PC-3 (cell line): ENCODE data around the gene MEI4. TPM values are rescaled to one million over a fixed set of nuclear protein-coding genes. Genes with fewer than 3 reads are reported as not detected.

ENCODE experiments used
- ATAC-seq: fragments of 200-7000 bp; cut with Tn5 transposase; 2 replicates; pipeline ENCODE4 v1.9.1; 2020; ENCODE audit warnings: mild to moderate bottlenecking, moderate library complexity
- BruUV-seq: library from RNA; stranded (reverse); fragments of 400-500 nt; replicated peaks from 2 replicates; lab custom pipeline; 2021; lab: Mats Ljungman, UMichigan
- CTCF ChIA-PET: fragments of 300-600 bp; sonication (Branson Sonifier 250); formaldehyde crosslinking; loops from one replicate; lab custom pipeline; 2022; ENCODE audit warnings: antibody characterized with exemption; lab: Charles Lee
- POLR2A ChIA-PET: fragments of 300-600 bp; sonication (Branson Sonifier 250); formaldehyde crosslinking; loops from one replicate; lab custom pipeline; 2022; ENCODE audit warnings: antibody characterized with exemption; ENCODE audit not compliant: unreplicated experiment; lab: Charles Lee
- DNase-seq: peaks from one replicate; pipeline ENCODE4 v3.0.0-alpha.2; 2015
- H2AFZ ChIP-seq: fragments of 300-600 bp; sonication (generic); 2 replicates; pipeline ENCODE4 v1.6.0; 2016; ENCODE audit warnings: antibody characterized with exemption, low read length
- H3F3A ChIP-seq: fragments of 300-600 bp; sonication (generic); one replicate; pipeline ENCODE4 v1.6.0; 2017; ENCODE audit warnings: antibody characterized with exemption, low read length, control low read depth, mild to moderate bottlenecking; ENCODE audit not compliant: unreplicated experiment
- H3K27ac ChIP-seq: fragments of 300-600 bp; sonication (generic); 2 replicates; pipeline ENCODE4 v1.5.1; 2016; ENCODE audit warnings: mild to moderate bottlenecking, low read length
- H3K27me3 ChIP-seq: fragments of 300-600 bp; sonication (generic); 2 replicates; pipeline ENCODE4 v1.6.1; 2016; ENCODE audit warnings: low read length, mixed read lengths
- H3K36me3 ChIP-seq: fragments of 300-600 bp; sonication (generic); 2 replicates; pipeline ENCODE4 v1.6.1; 2016; ENCODE audit warnings: low read depth, mixed run types, low read length, mixed read lengths
- H3K4me1 ChIP-seq: fragments of 300-600 bp; sonication (generic); 2 replicates; pipeline ENCODE4 v1.5.1; 2016; ENCODE audit warnings: low read length; ENCODE audit not compliant: insufficient read depth
- H3K4me2 ChIP-seq: fragments of 300-600 bp; sonication (generic); 2 replicates; pipeline ENCODE4 v1.6.0; 2016; ENCODE audit warnings: low read length
- H3K4me3 ChIP-seq: fragments of 300-600 bp; sonication (generic); 2 replicates; pipeline ENCODE4 v1.5.1; 2016; ENCODE audit warnings: mild to moderate bottlenecking, low read length, mixed read lengths
- H3K79me2 ChIP-seq: fragments of 300-600 bp; sonication (generic); 2 replicates; pipeline ENCODE4 v1.6.1; 2017; ENCODE audit warnings: low read length, mixed read lengths
- H3K9ac ChIP-seq: fragments of 300-600 bp; sonication (generic); 2 replicates; pipeline ENCODE4 v1.6.0; 2016; ENCODE audit warnings: mild to moderate bottlenecking, low read length
- H3K9me2 ChIP-seq: fragments of 300-600 bp; sonication (generic); replicated peaks from 2 replicates; pipeline ENCODE4 v1.6.1; 2016; ENCODE audit warnings: mixed run types, low read length, mixed read lengths
- H3K9me3 ChIP-seq: fragments of 300-600 bp; sonication (generic); 2 replicates; pipeline ENCODE4 v1.6.1; 2016; ENCODE audit warnings: low read length, mixed read lengths
- H4K20me1 ChIP-seq: fragments of 300-600 bp; sonication (generic); 2 replicates; pipeline ENCODE4 v1.6.1; 2016; ENCODE audit warnings: low read length, mixed read lengths
- CTCF ChIP-seq: fragments of 300-600 bp; sonication (generic); conservative IDR thresholded peaks from 2 replicates; pipeline ENCODE4 v1.5.1; 2017; ENCODE audit warnings: antibody characterized with exemption, low read depth, mild to moderate bottlenecking, low read length
- EZH2 ChIP-seq: fragments of 300-600 bp; sonication (generic); IDR thresholded peaks from one replicate; pipeline ENCODE4 v1.6.1; 2017; ENCODE audit warnings: antibody characterized with exemption, mild to moderate bottlenecking, low read length; ENCODE audit not compliant: unreplicated experiment
- EZH2phosphoT487 ChIP-seq: fragments of 300-600 bp; sonication (generic); IDR thresholded peaks from 2 replicates; pipeline ENCODE4 v1.6.1; 2018; ENCODE audit warnings: mild to moderate bottlenecking, antibody characterized with exemption, low read length, borderline replicate concordance
- intact Hi-C: fragments of 100-400 bp; cut with micrococcal nuclease; formaldehyde crosslinking; loops from 2 replicates; pipeline ENCODE4 v1.9.0; 2023
- total RNA-seq: library from RNA; depleted of rRNA; stranded (reverse); fragments of >200 nt; gene quantifications from 2 replicates; pipeline ENCODE4 v1.2.3, GENCODE V29; 2014

The MEI4 gene
- total RNA-seq, 1 experiment from 2014 or later, result not detected

GRCh38 chr6:77813090-77813489 is 160.3 kb downstream of the MEI4 start:
- H4K20me1 ChIP-seq, result no peaks in the 10 kb centered on the region
- no peak overlapping the region for H3K27ac ChIP-seq
- H3K4me2 ChIP-seq, result no peak overlapping the region
- H3K9me3 ChIP-seq, result no peaks in the 10 kb centered on the region
- ChIA-PET POLR2A (no interaction called here), CTCF (no interaction called here)
- no peak overlapping the region for H3K4me3 ChIP-seq
- no peaks in the 10 kb centered on the region for H3K36me3 ChIP-seq
- no peaks in the 10 kb centered on the region for H3K4me1 ChIP-seq
- ATAC-seq, result no peak
- no peaks in the 10 kb centered on the region for H3K9me2 ChIP-seq
- H3F3A ChIP-seq, result no peaks in the 10 kb centered on the region
- H3K27me3 ChIP-seq, result no peaks in the 10 kb centered on the region
- no peaks in the 10 kb centered on the region for H3K79me2 ChIP-seq
- no peak overlapping the region for H3K9ac ChIP-seq
- no peak for DNase-seq
- TF ChIP-seq EZH2phosphoT487, result no peak
- no peak for TF ChIP-seq EZH2
- no peak for TF ChIP-seq CTCF
- no TSS peak for BruUV-seq
- H2AFZ ChIP-seq, result no peak overlapping the region
- intact Hi-C loops, result no loop called here

GRCh38 chr6:77814119-77814518 is 161.3 kb downstream of the MEI4 start:
- no peak overlapping the region for H3K4me3 ChIP-seq
- H2AFZ ChIP-seq, result no peak overlapping the region
- no TSS peak for BruUV-seq
- no peaks in the 10 kb centered on the region for H3K27me3 ChIP-seq
- no peaks in the 10 kb centered on the region for H4K20me1 ChIP-seq
- no peak overlapping the region for H3K27ac ChIP-seq
- H3K9me2 ChIP-seq, result no peaks in the 10 kb centered on the region
- ChIA-PET CTCF (no interaction called here), POLR2A (no interaction called here)
- no peak overlapping the region for H3K9ac ChIP-seq
- TF ChIP-seq EZH2, result no peak
- no peak for TF ChIP-seq CTCF
- TF ChIP-seq EZH2phosphoT487, result no peak
- no peaks in the 10 kb centered on the region for H3K4me1 ChIP-seq
- ATAC-seq (no peak), DNase-seq (no peak)
- H3K4me2 ChIP-seq, result no peak overlapping the region
- no peaks in the 10 kb centered on the region for H3K79me2 ChIP-seq
- intact Hi-C loops, result no loop called here
- no peaks in the 10 kb centered on the region for H3K36me3 ChIP-seq
- no peaks in the 10 kb centered on the region for H3K9me3 ChIP-seq
- H3F3A ChIP-seq, result no peaks in the 10 kb centered on the region

GRCh38 chr6:77815531-77815930 is 162.7 kb downstream of the MEI4 start:
- ATAC-seq (no peak), DNase-seq (no peak)
- no peak overlapping the region for H3K4me3 ChIP-seq
- H3K9me3 ChIP-seq, result no peaks in the 10 kb centered on the region
- no peak overlapping the region for H2AFZ ChIP-seq
- H3K36me3 ChIP-seq, result no peaks in the 10 kb centered on the region
- no peaks in the 10 kb centered on the region for H3F3A ChIP-seq
- no peak overlapping the region for H3K4me2 ChIP-seq
- no peaks in the 10 kb centered on the region for H4K20me1 ChIP-seq
- no peaks in the 10 kb centered on the region for H3K9me2 ChIP-seq
- TF ChIP-seq CTCF (no peak), EZH2phosphoT487 (no peak), EZH2 (no peak)
- ChIA-PET CTCF (no interaction called here), POLR2A (no interaction called here)
- BruUV-seq, result no TSS peak
- H3K4me1 ChIP-seq, result no peaks in the 10 kb centered on the region
- no peak overlapping the region for H3K27ac ChIP-seq
- no peaks in the 10 kb centered on the region for H3K79me2 ChIP-seq
- intact Hi-C loops, result no loop called here
- no peak overlapping the region for H3K9ac ChIP-seq
- H3K27me3 ChIP-seq, result no peaks in the 10 kb centered on the region
